Suprapubic skin (tissue), 4 donors: ENCODE data around the gene HDAC7. TPM values are rescaled to one million over a fixed set of nuclear protein-coding genes. Genes with fewer than 3 reads are reported as not detected.

ENCODE experiments used
- DNase-seq, 2 donors: peaks; one replicate each; pipeline ENCODE4 v3.0.0-alpha.2; 2019; ENCODE audit warnings: low spot score in 2 of 2
- H3K27ac ChIP-seq: fragments of 200-600 bp; sonication (generic); one replicate; pipeline ENCODE4 v1.5.1; 2019
- H3K27me3 ChIP-seq: fragments of 200-600 bp; sonication (generic); one replicate; pipeline ENCODE4 v1.5.1; 2019
- H3K36me3 ChIP-seq: fragments of 200-600 bp; sonication (generic); one replicate; pipeline ENCODE4 v1.5.1; 2019
- H3K4me1 ChIP-seq: fragments of 200-600 bp; sonication (generic); one replicate; pipeline ENCODE4 v1.5.1; 2019
- H3K4me3 ChIP-seq: fragments of 200-600 bp; sonication (generic); one replicate; pipeline ENCODE4 v1.5.1; 2019; ENCODE audit warnings: mild to moderate bottlenecking
- H3K9me3 ChIP-seq: fragments of 200-600 bp; sonication (generic); one replicate; pipeline ENCODE4 v1.5.1; 2019
- EP300 ChIP-seq: sonication (generic); formaldehyde crosslinking; IDR thresholded peaks from one replicate; pipeline ENCODE4 v1.6.1; 2017; ENCODE audit warnings: antibody characterized with exemption
- POLR2A ChIP-seq, 2 donors: fragments of 450-650 bp; IDR thresholded peaks; one replicate each; pipeline ENCODE4 v1.6.1; 2017; ENCODE audit warnings: antibody characterized with exemption in 2 of 2, mild to moderate bottlenecking in 2 of 2, moderate library complexity in 2 of 2
- POLR2AphosphoS5 ChIP-seq, 3 donors: sonication (generic); formaldehyde crosslinking; IDR thresholded peaks; one replicate each; pipeline ENCODE4 v1.6.1; 2017; ENCODE audit warnings: antibody characterized with exemption in 3 of 3
- WGBS: methylation state at CpG from one replicate; pipeline ENCODE4 v1.1.5; 2018; 5-methylcytosine and 5-hydroxymethylcytosine counted together
- total RNA-seq, 4 donors: library from RNA; depleted of rRNA; stranded (reverse); fragments of >200 nt; gene quantifications; one replicate each; pipeline ENCODE4 v1.1.0, GENCODE V29; 2016
- TF ChIP-seq, protein P1 (sequence below), 2 donors: fragments of 200-600 bp in 1 of 2; fragments of 450-650 bp in 1 of 2; sonication (generic) in 1 of 2; IDR thresholded peaks; one replicate each; pipeline ENCODE4 v1.5.1; 2016 to 2019; ENCODE audit warnings: antibody characterized with exemption in 2 of 2, mild to moderate bottlenecking in 1 of 2, moderate library complexity in 1 of 2

Gene HDAC7
- total RNA-seq, 4 donors from 2014 or later = 47.9 to 152 (median 76.2) TPM

- peaks cover 50% of the 10 kb centered on the region for H3K4me1 ChIP-seq
- 60% methylated on average over 8 of the region's 8 CpGs for WGBS
- TF ChIP-seq EP300 (no peak), POLR2AphosphoS5 (IDR thresholded peaks at IDR 0.05) (no peak), POLR2A (IDR thresholded peaks at IDR 0.05) (no peak)
- TF ChIP-seq, protein P1, sequence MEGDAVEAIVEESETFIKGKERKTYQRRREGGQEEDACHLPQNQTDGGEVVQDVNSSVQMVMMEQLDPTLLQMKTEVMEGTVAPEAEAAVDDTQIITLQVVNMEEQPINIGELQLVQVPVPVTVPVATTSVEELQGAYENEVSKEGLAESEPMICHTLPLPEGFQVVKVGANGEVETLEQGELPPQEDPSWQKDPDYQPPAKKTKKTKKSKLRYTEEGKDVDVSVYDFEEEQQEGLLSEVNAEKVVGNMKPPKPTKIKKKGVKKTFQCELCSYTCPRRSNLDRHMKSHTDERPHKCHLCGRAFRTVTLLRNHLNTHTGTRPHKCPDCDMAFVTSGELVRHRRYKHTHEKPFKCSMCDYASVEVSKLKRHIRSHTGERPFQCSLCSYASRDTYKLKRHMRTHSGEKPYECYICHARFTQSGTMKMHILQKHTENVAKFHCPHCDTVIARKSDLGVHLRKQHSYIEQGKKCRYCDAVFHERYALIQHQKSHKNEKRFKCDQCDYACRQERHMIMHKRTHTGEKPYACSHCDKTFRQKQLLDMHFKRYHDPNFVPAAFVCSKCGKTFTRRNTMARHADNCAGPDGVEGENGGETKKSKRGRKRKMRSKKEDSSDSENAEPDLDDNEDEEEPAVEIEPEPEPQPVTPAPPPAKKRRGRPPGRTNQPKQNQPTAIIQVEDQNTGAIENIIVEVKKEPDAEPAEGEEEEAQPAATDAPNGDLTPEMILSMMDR (IDR thresholded peaks at IDR 0.05) = no peak
These were observed 19.6 kb upstream of the HDAC7 start for GRCh38 chr12:47839214-47839876.

DNA sequence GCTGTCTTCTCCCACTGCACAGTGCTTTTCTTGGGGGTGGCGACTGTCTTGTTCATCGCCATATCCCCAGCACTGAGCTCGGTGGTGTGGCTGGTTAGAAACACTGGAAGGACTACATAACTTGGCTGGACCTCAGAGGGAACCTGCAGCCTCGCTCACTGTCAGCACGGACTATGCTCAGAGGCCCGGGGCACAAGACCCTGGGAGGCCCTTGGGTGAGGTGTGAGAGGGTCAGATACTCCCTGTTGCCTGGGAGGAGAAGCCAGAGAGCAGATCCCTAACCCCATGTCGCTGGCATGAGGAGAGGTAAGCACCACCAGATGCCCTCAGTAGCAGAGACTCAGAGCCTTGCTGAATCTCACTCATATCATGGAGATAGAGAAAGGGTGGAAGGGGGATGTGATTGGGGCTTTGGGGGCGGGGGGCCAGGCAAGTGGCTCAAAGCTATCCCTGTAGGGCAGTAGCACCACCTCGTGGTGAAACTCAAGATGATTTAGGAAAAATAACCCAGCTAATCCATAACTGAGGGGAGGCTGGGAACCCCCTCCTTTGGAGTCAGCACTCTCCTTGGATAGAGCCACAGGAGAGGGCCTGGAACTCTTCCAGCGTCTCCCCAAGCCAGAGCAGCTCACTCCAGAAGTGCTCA lies 18.7 kb upstream of the HDAC7 start:
- peaks cover 49% of the 10 kb centered on the region for H3K4me1 ChIP-seq
- H3K4me3 ChIP-seq = no peak overlapping the region
- no peaks in the 10 kb centered on the region for H3K9me3 ChIP-seq
- 38% methylated on average over 6 of the region's 10 CpGs for WGBS
- peak in 1 of 2 donors; percentile 65 for DNase-seq
- no peak overlapping the region for H3K27ac ChIP-seq
- H3K36me3 ChIP-seq = no peaks in the 10 kb centered on the region
- H3K27me3 ChIP-seq = no peaks in the 10 kb centered on the region
- TF ChIP-seq, protein P1 (IDR thresholded peaks at IDR 0.05) = peak in 1 of 2 donors; percentile 41
- TF ChIP-seq POLR2AphosphoS5 (IDR thresholded peaks at IDR 0.05) = no peak

More at GRCh38 chr12:47839214-47839876, 19.6 kb upstream of the HDAC7 start:
- Histone ChIP-seq H3K9me3 (no peaks in the 10 kb centered on the region), H3K4me3 (no peak overlapping the region), H3K27ac (no peak overlapping the region), H3K27me3 (no peaks in the 10 kb centered on the region), H3K36me3 (no peaks in the 10 kb centered on the region)
- peak in 1 of 2 donors; percentile 64 for DNase-seq

GRCh38 chr12:47837190-47838171 lies 17.8 kb upstream of the HDAC7 start:
- WGBS = 51% methylated on average over 13 of the region's 13 CpGs
- no peak overlapping the region for H3K4me3 ChIP-seq
- peaks cover 49% of the 10 kb centered on the region for H3K4me1 ChIP-seq
- no peaks in the 10 kb centered on the region for H3K27me3 ChIP-seq
- no peak for TF ChIP-seq EP300
- TF ChIP-seq, protein P1 (IDR thresholded peaks at IDR 0.05) = peak; percentile 83 to 97
- TF ChIP-seq POLR2A (IDR thresholded peaks at IDR 0.05) = no peak
- TF ChIP-seq POLR2AphosphoS5 (IDR thresholded peaks at IDR 0.05) = peak in 1 of 3 donors; percentile 5
- H3K27ac ChIP-seq = no peak overlapping the region
- no peaks in the 10 kb centered on the region for H3K9me3 ChIP-seq
- no peaks in the 10 kb centered on the region for H3K36me3 ChIP-seq
- DNase-seq = peak in 1 of 2 donors; percentile 85

DNA sequence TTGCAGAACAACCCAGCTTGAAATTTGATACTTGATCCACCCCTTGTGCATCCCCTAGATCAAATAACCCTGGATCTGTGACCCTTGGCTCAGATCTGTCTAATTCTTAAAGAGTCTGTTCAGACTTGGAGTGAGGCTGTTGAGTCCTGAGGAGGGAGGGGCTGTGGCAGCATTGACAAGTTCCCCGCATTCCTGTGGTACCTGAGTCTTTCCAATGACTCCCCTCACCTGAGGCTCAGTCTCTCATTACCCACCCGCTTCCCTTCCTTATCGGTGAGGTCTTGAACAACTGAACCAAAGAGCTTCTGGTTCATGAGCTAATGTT lies 16.1 kb upstream of the HDAC7 start:
- H3K9me3 ChIP-seq = no peaks in the 10 kb centered on the region
- 38% methylated on average over 3 of the region's 3 CpGs for WGBS
- H3K4me3 ChIP-seq = no peak overlapping the region
- no peak for DNase-seq
- H3K27me3 ChIP-seq = no peaks in the 10 kb centered on the region
- H3K36me3 ChIP-seq = no peaks in the 10 kb centered on the region
- H3K4me1 ChIP-seq = peaks cover 44% of the 10 kb centered on the region
- TF ChIP-seq, protein P1 (IDR thresholded peaks at IDR 0.05) = no peak
- no peak for TF ChIP-seq POLR2AphosphoS5 (IDR thresholded peaks at IDR 0.05)
- TF ChIP-seq POLR2A (IDR thresholded peaks at IDR 0.05) = no peak
- no peak for TF ChIP-seq EP300
- no peak overlapping the region for H3K27ac ChIP-seq
